Stimulated activated CD8-positive, alpha-beta memory T cell treated with anti-CD3 and anti-CD28 coated beads, Interleukin-7, amount 100 ng/mL, for 1 hour (primary cell): ENCODE data around the gene PODNL1.
"Not testable (repeated sequence)": the region's sequence is repeated elsewhere in the genome, so short reads cannot be mapped to it uniquely, and the experiment has no call there.

Source experiments
- DNase-seq, 2 donors: peaks; one replicate each; pipeline ENCODE4 v3.0.0-alpha.2; 2020; ENCODE audit warnings: low read depth in 2 of 2

PODNL1 gene

GRCh38 chr19:13973479-13973878, 35.3 kb upstream of the PODNL1 start:
- not testable (repeated sequence) for DNase-seq

- DNase-seq, result no peak
Measured at GRCh38 chr19:13972368-13973155, 34.3 kb upstream of the PODNL1 start.

- not testable (repeated sequence) for DNase-seq
Measured at GRCh38 chr19:13971868-13972267, 33.7 kb upstream of the PODNL1 start.

GRCh38 chr19:13969897-13970296, 31.7 kb upstream of the PODNL1 start:
- no peak for DNase-seq

GRCh38 chr19:13968999-13969398, 30.8 kb upstream of the PODNL1 start:
- DNase-seq, result no peak

- no peak for DNase-seq
Measured at GRCh38 chr19:13968383-13968935, 30.2 kb upstream of the PODNL1 start.

GRCh38 chr19:13967206-13967605, 29.0 kb upstream of the PODNL1 start:
- not testable (repeated sequence) for DNase-seq

GRCh38 chr19:13966684-13967128, 28.5 kb upstream of the PODNL1 start:
- DNase-seq, result no peak

GRCh38 chr19:13965926-13966683, 27.9 kb upstream of the PODNL1 start:
- DNase-seq, result no peak

GRCh38 chr19:13965377-13965896, 27.2 kb upstream of the PODNL1 start:
- no peak for DNase-seq

- no peak for DNase-seq
Measured at GRCh38 chr19:13964776-13965175, 26.6 kb upstream of the PODNL1 start.

- no peak for DNase-seq
Measured at GRCh38 chr19:13963603-13964105, 25.4 kb upstream of the PODNL1 start.

GRCh38 chr19:13962699-13963602, 24.7 kb upstream of the PODNL1 start:
- no peak for DNase-seq

GRCh38 chr19:13961826-13962698, 23.8 kb upstream of the PODNL1 start:
- no peak for DNase-seq

- DNase-seq, result no peak
Measured at GRCh38 chr19:13960863-13961784, 22.9 kb upstream of the PODNL1 start.

GRCh38 chr19:13959962-13960862, 22.0 kb upstream of the PODNL1 start:
- DNase-seq, result no peak

- no peak for DNase-seq
Measured at GRCh38 chr19:13959141-13959961, 21.1 kb upstream of the PODNL1 start.
